Mucosa of stomach (tissue), 1 donor: Measurements from ENCODE around the gene CATSPERD.
"Not testable (repeated sequence)": the region's sequence is repeated elsewhere in the genome, so short reads cannot be mapped to it uniquely, and the experiment has no call there.

ENCODE experiments used
- H3K27me3 ChIP-seq: one replicate; pipeline ENCODE4 v1.7.0; 2013; ENCODE audit warnings: mild to moderate bottlenecking, low read length; ENCODE audit not compliant: control insufficient read depth, insufficient read depth
- H3K36me3 ChIP-seq: one replicate; pipeline ENCODE4 v1.7.0; 2013; ENCODE audit warnings: low read length; ENCODE audit not compliant: control insufficient read depth, insufficient read depth
- H3K4me1 ChIP-seq: one replicate; pipeline ENCODE4 v1.7.0; 2013; ENCODE audit warnings: mild to moderate bottlenecking, low read length; ENCODE audit not compliant: control insufficient read depth, insufficient read depth
- H3K4me3 ChIP-seq: one replicate; pipeline ENCODE4 v1.7.0; 2013; ENCODE audit warnings: low read length
- H3K9ac ChIP-seq: one replicate; pipeline ENCODE4 v1.7.0; 2013; ENCODE audit warnings: mild to moderate bottlenecking, low read length, moderate library complexity
- H3K9me3 ChIP-seq: one replicate; pipeline ENCODE4 v1.7.0; 2013; ENCODE audit warnings: mild to moderate bottlenecking, low read length, moderate library complexity; ENCODE audit not compliant: control insufficient read depth
- donor health status: Pancreatic carcinoma.

CATSPERD gene

DNA sequence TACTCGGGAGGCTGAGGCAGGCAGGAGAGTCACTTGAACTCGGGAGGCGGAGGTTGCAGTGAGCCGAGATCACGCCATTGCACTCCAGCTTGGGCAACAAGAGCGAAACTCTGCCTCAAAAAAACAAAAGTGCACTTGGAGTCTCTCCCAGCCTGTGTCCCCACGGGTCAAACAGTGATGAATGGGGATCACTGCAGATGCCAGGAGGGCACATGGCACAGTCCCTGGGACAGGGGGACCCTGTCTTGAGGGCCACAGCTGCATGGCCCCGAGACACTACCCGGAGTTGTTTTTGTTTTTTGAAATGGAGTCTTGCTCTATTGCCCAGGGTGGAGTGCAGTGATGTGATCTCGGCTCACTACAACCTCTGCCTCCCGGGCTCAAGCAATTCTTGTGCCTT lies 60.5 kb downstream of the CATSPERD start:
- not testable (repeated sequence) for H3K36me3 ChIP-seq, H3K9me3 ChIP-seq, H3K4me3 ChIP-seq, H3K27me3 ChIP-seq, H3K4me1 ChIP-seq, H3K9ac ChIP-seq

GRCh38 chr19:5782322-5782721 lies 61.9 kb downstream of the CATSPERD start:
- H3K4me3 ChIP-seq: no peak overlapping the region

GRCh38 chr19:5782945-5783919 lies 62.8 kb downstream of the CATSPERD start:
- no peak overlapping the region for H3K4me3 ChIP-seq
- H3K27me3 ChIP-seq: no peaks in the 10 kb centered on the region
- no peaks in the 10 kb centered on the region for H3K4me1 ChIP-seq
- no peaks in the 10 kb centered on the region for H3K9me3 ChIP-seq
- peaks cover 14% of the 10 kb centered on the region for H3K36me3 ChIP-seq
- H3K9ac ChIP-seq: no peak overlapping the region

More at GRCh38 chr19:5782322-5782721, 61.9 kb downstream of the CATSPERD start:
- no peaks in the 10 kb centered on the region for H3K9me3 ChIP-seq
- H3K36me3 ChIP-seq: peaks cover 14% of the 10 kb centered on the region
- no peaks in the 10 kb centered on the region for H3K4me1 ChIP-seq
- no peak overlapping the region for H3K9ac ChIP-seq
- H3K27me3 ChIP-seq: no peaks in the 10 kb centered on the region

GRCh38 chr19:5784581-5785147 lies 64.2 kb downstream of the CATSPERD start, which contains the start of gene PRR22:
Gene PRR22, minus strand, starts transcription at chr19:5784746. Its CDS starts 86 bp downstream, at chr19:5784660.
- no peaks in the 10 kb centered on the region for H3K4me1 ChIP-seq
- no peaks in the 10 kb centered on the region for H3K27me3 ChIP-seq
- H3K4me3 ChIP-seq: no peak within 1 kb of the TSS
- H3K9me3 ChIP-seq: no peaks in the 10 kb centered on the region
- peaks cover 14% of the 10 kb centered on the region for H3K36me3 ChIP-seq
- H3K9ac ChIP-seq: no peak within 1 kb of the TSS

GRCh38 chr19:5785423-5785822 lies 65.0 kb downstream of the CATSPERD start:
- H3K9ac ChIP-seq: no peak overlapping the region
- peaks cover 7% of the 10 kb centered on the region for H3K4me1 ChIP-seq
- H3K27me3 ChIP-seq: no peaks in the 10 kb centered on the region
- H3K9me3 ChIP-seq: no peaks in the 10 kb centered on the region
- no peak overlapping the region for H3K4me3 ChIP-seq
- H3K36me3 ChIP-seq: peaks cover 14% of the 10 kb centered on the region

- H3K9ac ChIP-seq: no peak overlapping the region
- H3K4me1 ChIP-seq: peaks cover 7% of the 10 kb centered on the region
- H3K9me3 ChIP-seq: no peaks in the 10 kb centered on the region
- peaks cover 14% of the 10 kb centered on the region for H3K36me3 ChIP-seq
- H3K27me3 ChIP-seq: no peaks in the 10 kb centered on the region
- H3K4me3 ChIP-seq: no peak overlapping the region
Observed at GRCh38 chr19:5786593-5787408, 66.4 kb downstream of the CATSPERD start.

GRCh38 chr19:5787409-5788182 lies 67.2 kb downstream of the CATSPERD start:
- Histone ChIP-seq H3K9ac (no peak overlapping the region), H3K9me3 (no peaks in the 10 kb centered on the region), H3K27me3 (no peaks in the 10 kb centered on the region), H3K36me3 (peaks cover 14% of the 10 kb centered on the region), H3K4me3 (no peak overlapping the region), H3K4me1 (peaks cover 7% of the 10 kb centered on the region)

DNA sequence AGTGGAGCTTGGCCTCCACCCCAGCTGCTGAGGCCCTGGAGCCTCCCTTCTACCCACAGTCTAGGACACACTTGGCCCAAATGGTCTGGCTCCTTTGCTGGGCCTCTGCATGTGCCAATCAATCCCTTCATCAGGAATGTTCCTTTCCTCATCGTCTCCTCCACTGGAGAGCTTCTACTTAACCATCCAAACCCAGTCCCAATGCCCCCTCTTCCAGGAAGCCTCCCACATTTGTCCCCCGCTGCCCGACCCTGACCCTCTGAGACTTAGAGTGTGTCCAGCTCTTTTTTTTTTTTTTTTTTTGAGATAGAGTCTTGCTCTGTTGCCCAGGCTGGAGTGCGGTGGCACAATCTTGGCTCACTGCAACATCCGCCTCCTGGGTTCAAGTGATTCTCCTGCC lies 68.0 kb downstream of the CATSPERD start:
- Histone ChIP-seq H3K4me3 (no peak overlapping the region), H3K36me3 (peaks cover 14% of the 10 kb centered on the region), H3K9me3 (no peaks in the 10 kb centered on the region), H3K27me3 (no peaks in the 10 kb centered on the region), H3K9ac (no peak overlapping the region), H3K4me1 (peaks cover 7% of the 10 kb centered on the region)

DNA sequence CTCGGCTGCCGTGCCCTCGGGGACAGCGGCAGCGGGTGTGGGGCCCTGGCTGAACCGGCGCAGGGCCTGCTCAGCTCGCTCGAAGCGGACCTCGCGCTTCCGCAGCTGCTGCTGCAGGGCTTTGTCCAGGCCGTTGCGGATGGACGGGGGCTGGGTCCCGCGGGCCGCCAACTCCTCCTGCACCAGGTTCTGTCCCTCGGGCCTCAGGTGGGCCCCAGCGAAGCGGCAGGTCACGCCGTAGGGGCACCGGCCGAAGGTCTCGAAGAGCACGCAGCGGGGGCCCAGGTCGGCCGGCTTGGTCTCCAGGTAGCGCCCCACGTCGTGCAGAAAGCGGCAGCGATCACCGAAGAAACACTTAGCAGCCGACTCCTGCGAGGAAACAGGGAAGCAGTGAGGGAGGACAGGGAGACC lies 68.9 kb downstream of the CATSPERD start:
- Histone ChIP-seq H3K4me1 (peaks cover 9% of the 10 kb centered on the region), H3K9me3 (no peaks in the 10 kb centered on the region), H3K27me3 (no peaks in the 10 kb centered on the region), H3K9ac (no peak overlapping the region), H3K4me3 (no peak overlapping the region), H3K36me3 (peaks cover 14% of the 10 kb centered on the region)

GRCh38 chr19:5789886-5790558 lies 69.6 kb downstream of the CATSPERD start:
- H3K4me1 ChIP-seq: peaks cover 10% of the 10 kb centered on the region
- no peaks in the 10 kb centered on the region for H3K27me3 ChIP-seq
- H3K9ac ChIP-seq: peak overlapping the region; percentile 27

More at GRCh38 chr19:5789886-5790558, 69.6 kb downstream of the CATSPERD start:
- Histone ChIP-seq H3K4me3 (peak overlapping the region; percentile 59), H3K36me3 (peaks cover 14% of the 10 kb centered on the region), H3K9me3 (no peaks in the 10 kb centered on the region)
